HT1080 (cell line): ENCODE results near the gene LCE1E. TPM values are rescaled to one million over a fixed set of nuclear protein-coding genes. Genes with fewer than 3 reads are reported as not detected.

Source experiments
- DNase-seq: peaks from one replicate; pipeline ENCODE4 v3.0.0-alpha.2; 2015; ENCODE audit warnings: low read depth
- total RNA-seq: library from RNA; depleted of rRNA; stranded (reverse); fragments of >200 nt; shearing (Covaris generic); gene quantifications from 2 replicates; pipeline ENCODE4 v1.2.3, GENCODE V29; 2014; rRNA removed

LCE1E gene
- total RNA-seq, 1 experiment from 2014 or later: not detected

DNA sequence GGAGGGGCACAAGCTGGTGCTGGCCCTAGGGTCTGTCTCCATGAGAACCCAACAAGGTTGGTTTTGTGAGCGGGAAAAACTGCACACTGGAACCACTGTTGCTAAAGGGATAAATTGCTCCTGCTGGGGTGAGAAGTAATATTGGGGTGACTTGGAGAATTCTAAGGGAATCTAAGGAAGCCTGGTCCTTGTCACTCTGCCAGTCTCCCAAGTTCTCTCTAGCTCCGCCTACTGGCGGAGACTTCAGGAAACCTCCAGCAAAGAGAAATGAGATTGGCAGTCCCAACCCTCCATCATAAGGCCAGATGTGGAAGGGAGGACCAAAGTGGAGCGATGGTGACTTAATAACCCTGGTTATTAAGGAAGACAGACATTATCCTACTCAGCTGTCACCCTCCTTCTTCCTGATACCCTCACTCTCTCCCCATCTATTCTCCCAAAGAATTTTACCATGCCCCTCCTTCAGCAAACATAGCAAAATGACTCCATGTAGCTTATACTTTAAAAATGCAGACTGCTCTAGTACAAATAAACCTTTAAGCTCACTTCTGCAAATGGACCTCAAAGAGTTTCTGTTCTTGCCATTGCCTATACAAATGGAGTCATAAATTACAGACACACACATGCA is 8.4 kb upstream of the LCE1E start:
- DNase-seq: no peak

DNA sequence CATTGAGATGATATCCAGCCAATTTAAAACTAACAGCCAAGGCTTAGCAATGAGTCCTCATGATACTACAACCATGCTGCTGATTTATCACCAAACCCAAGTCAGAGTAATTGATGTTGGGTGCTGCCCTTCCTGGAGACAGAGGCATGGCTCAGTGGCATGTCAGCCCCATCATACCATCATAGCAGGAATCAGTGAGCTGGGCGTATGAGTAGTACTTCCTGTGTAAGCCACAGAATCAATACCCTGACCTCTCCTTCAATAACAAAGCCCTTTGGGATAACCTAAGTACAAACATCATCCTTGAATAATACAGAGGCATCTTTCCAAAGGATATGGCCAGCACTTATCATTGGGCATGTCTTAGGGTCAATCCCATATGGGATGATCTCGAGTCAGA is 3.0 kb upstream of the LCE1E start:
- DNase-seq: peak; percentile 77

GRCh38 chr1:152795686-152796085 is 9.6 kb downstream of the LCE1E start:
- peak; percentile 6 for DNase-seq

GRCh38 chr1:152796421-152796820 is 10.4 kb downstream of the LCE1E start, which contains the start of gene LCE1D:
Gene LCE1D, plus strand, starts transcription at chr1:152796721. Its CDS starts 1,074 bp downstream, at chr1:152797795.
- DNase-seq: no peak

DNA sequence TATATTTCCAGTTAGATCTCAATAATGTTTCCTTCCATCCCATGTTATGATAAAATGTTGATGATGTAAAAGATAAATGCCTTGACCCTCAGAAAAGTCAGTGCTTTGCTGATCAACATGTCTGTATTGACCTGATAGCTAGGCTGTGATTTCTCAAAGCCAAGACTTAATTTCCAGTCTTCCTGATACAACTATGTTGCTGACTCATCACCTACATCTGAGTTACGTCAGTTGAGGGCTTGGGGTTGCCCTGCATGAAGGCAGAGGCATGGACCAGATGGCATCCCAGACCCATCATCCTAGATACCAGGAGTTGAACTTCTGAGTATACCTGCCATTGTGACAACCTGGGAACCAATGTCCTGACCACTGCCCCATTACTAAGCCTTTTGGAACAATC is 15.3 kb downstream of the LCE1E start:
- DNase-seq: no peak

GRCh38 chr1:152806576-152806975 is 20.5 kb downstream of the LCE1E start, which contains the start of gene LCE1C:
Gene LCE1C, minus strand, starts transcription at chr1:152806651. Its CDS starts 1,173 bp downstream, at chr1:152805478.
- DNase-seq: no peak

- no peak for DNase-seq
These were observed 25.0 kb downstream of the LCE1E start for GRCh38 chr1:152811050-152811449.

DNA sequence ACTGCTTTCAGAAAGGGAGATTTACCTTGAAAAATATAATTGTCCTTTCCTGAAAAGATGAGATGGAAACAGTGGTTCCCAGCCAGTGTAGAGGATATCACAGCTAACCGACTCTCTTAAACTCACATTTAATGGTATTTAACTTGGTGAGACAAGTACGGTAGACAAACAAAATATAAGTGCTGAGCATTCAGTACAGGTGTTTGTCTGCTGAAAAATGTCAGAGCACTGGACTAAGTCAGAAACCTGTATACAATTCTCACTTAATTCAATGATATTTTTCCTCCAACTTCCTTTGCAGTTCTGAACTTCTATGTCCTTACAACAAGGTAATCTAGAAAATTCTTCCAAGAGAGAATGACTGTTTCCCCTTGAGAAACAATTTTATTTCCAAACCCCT is 25.6 kb downstream of the LCE1E start, which contains the start of gene LCE1B:
Gene LCE1B, plus strand, starts transcription at position 301 of the 400 bp plus-strand sequence. CDS start 476 bp downstream, outside the sequence.
- no peak for DNase-seq

DNA sequence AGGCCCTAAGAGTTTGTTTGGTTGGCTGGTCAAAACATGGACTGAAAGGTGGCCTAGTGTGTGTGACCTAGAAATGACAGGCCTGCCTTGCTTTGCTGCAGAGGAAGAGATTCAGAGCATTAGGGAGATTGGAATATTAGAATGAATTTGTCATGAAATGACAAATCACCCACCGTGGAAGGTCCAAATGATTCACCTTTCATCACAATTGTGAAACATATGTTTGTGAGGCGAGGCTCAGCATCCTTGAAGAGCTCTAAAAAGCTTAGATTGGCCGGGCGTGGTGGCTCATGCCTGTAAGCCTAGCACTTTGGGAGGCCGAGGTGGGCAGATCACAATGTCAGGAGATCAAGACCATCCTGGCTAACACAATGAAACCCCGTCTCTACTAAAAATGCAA is 31.3 kb downstream of the LCE1E start:
- peak; percentile 35 for DNase-seq

GRCh38 chr1:152823294-152823693 is 37.2 kb downstream of the LCE1E start:
- no peak for DNase-seq

DNA sequence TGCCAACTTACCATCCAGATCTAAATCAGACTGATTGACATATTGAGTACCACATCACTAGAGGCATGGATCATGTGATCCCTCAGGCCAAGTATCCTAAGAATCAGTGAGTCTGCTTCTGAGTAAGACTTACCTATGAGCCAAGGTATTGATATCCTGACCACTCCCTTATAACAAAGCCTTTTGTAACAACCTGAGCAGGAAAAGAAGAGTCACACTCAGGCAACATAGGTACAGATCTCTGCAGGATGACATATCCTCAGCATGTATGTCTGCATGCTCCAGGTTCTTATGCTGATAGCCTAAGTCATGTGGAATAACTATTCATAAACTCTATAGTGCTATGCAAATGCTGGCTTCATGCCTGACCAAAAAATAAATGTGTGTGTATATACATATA is 38.9 kb downstream of the LCE1E start:
- no peak for DNase-seq

DNA sequence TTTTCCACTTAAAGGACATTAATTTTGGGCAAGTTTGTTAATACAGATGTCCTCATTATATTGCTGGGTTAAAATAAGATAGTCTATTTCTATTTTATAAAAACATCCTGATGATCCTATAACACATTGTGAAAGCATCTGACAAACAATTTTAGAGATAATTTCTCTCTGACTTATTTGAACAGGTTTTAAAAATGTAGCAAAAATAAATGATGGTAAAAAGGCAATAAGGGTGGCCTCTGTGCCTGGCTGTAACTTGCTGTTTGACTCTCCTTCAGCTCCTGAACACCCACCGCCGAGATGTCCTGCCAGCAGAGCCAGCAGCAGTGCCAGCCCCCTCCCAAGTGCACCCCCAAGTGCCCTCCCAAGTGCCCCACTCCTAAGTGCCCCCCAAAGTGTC is 41.1 kb downstream of the LCE1E start, which contains the start of gene LCE1A:
Gene LCE1A, plus strand, starts transcription at position 301 of the 400 bp plus-strand sequence. Its CDS starts 0 bp downstream, at position 301.
- no peak for DNase-seq

- DNase-seq: no peak
These were observed 50.8 kb downstream of the LCE1E start for GRCh38 chr1:152836870-152837269.

Other genes starting within 250 kb of the LCE1E start
- not detected in 2 replicates for gene LCE3E, start 219.5 kb upstream of the LCE1E start, total RNA-seq
- gene LCE3D, start 205.7 kb upstream of the LCE1E start, total RNA-seq: not detected in 2 replicates
- not detected in 2 replicates for gene LCE3C, start 186.0 kb upstream of the LCE1E start, total RNA-seq
- gene LCE3B, start 172.4 kb upstream of the LCE1E start, total RNA-seq: not detected in 2 replicates
- gene LCE3A, start 163.2 kb upstream of the LCE1E start, total RNA-seq: not detected in 2 replicates
- not detected in 2 replicates for gene LCE2D, start 122.9 kb upstream of the LCE1E start, total RNA-seq
- not detected in 2 replicates for gene LCE2C, start 111.0 kb upstream of the LCE1E start, total RNA-seq
- not detected in 2 replicates for gene LCE2B, start 100.1 kb upstream of the LCE1E start, total RNA-seq
- gene LCE2A, start 87.9 kb upstream of the LCE1E start, total RNA-seq: 0.47 and 3.0 TPM in 2 replicates
- not detected in 2 replicates for gene LCE4A, start 78.1 kb upstream of the LCE1E start, total RNA-seq
- not detected in 2 replicates for gene KPRP, start 28.2 kb upstream of the LCE1E start, total RNA-seq
- not detected in 2 replicates for gene LCE1F, start 11.1 kb upstream of the LCE1E start, total RNA-seq
- gene LCE1D, start 10.5 kb downstream of the LCE1E start, total RNA-seq: not detected in 2 replicates
- not detected in 2 replicates for gene LCE1C, start 20.4 kb downstream of the LCE1E start, total RNA-seq
- not detected in 2 replicates for gene LCE1B, start 25.7 kb downstream of the LCE1E start, total RNA-seq
- not detected in 2 replicates for gene LCE1A, start 41.2 kb downstream of the LCE1E start, total RNA-seq
- gene LCE6A, start 56.6 kb downstream of the LCE1E start, total RNA-seq: not detected in 2 replicates
- not detected in 2 replicates for gene LCE7A, start 73.7 kb downstream of the LCE1E start, total RNA-seq
- not detected in 2 replicates for gene SMCP, start 92.1 kb downstream of the LCE1E start, total RNA-seq
- 0.26 and 0.33 TPM in 2 replicates for gene IVL, start 122.3 kb downstream of the LCE1E start, total RNA-seq
- gene SPRR5, start 160.9 kb downstream of the LCE1E start, total RNA-seq: not detected in 2 replicates
- gene SPRR4, start 184.4 kb downstream of the LCE1E start, total RNA-seq: not detected in 2 replicates
- not detected in 2 replicates for gene SPRR1A, start 197.8 kb downstream of the LCE1E start, total RNA-seq
- gene SPRR3, start 215.5 kb downstream of the LCE1E start, total RNA-seq: not detected in 2 replicates
- not detected in 2 replicates for gene SPRR1B, start 244.9 kb downstream of the LCE1E start, total RNA-seq